DOHH2 (cell line): ENCODE results near the gene MPP4.

Experiments
- CTCF ChIP-seq: fragments of 200-600 bp; sonication (generic); IDR thresholded peaks from one replicate; pipeline ENCODE4 v1.5.1; 2014; ENCODE audit warnings: antibody characterized with exemption, mild to moderate bottlenecking, low read depth, low read length; ENCODE audit not compliant: poor library complexity, severe bottlenecking
- EZH2phosphoT487 ChIP-seq: fragments of 200-600 bp; sonication (generic); IDR thresholded peaks from 2 replicates; pipeline ENCODE4 v1.6.1; 2017; ENCODE audit warnings: borderline replicate concordance, mild to moderate bottlenecking, antibody characterized with exemption, low read length, moderate library complexity, mixed read lengths

- TF ChIP-seq CTCF, result no peak
- TF ChIP-seq EZH2phosphoT487, result no peak
Observed at GRCh38 chr2:201696151-201696659, 2.2 kb downstream of the MPP4 start.
